Bronchial epithelial cell (primary cell): ENCODE measurements around the gene INPP5B. TPM values are rescaled to one million over a fixed set of nuclear protein-coding genes. Genes with fewer than 3 reads are reported as not detected.

Experiments
- DNase-seq: peaks from one replicate; pipeline ENCODE4 v3.0.0-alpha.2; 2010; ENCODE audit warnings: low read depth
- FAIRE-seq: peaks from 2 replicates; lab custom pipeline; 2011; peaks lifted over from hg19 to GRCh38; lab: Jason Lieb, UNC
- H3K27me3 ChIP-seq: 2 replicates; pipeline ENCODE4 v1.5.1; 2011; ENCODE audit warnings: low read length; ENCODE audit not compliant: control insufficient read depth, insufficient read depth
- H3K36me3 ChIP-seq: 2 replicates; pipeline ENCODE4 v1.5.1; 2011; ENCODE audit warnings: low read length; ENCODE audit not compliant: control insufficient read depth, insufficient read depth
- H3K4me3 ChIP-seq: 2 replicates; pipeline ENCODE4 v1.5.1; 2011; ENCODE audit warnings: mild to moderate bottlenecking, low read depth, low read length, control low read depth
- total RNA-seq: library from RNA; depleted of rRNA; stranded (reverse); fragments of >200 nt; gene quantifications from 2 replicates; pipeline ENCODE4 v1.2.1, GENCODE V29; 2014
- TF ChIP-seq, protein P1 (sequence below): IDR thresholded peaks from 2 replicates; pipeline ENCODE4 v1.5.1; 2011; ENCODE audit warnings: mild to moderate bottlenecking, moderate library complexity, low read length, control low read depth, inconsistent platforms; ENCODE audit not compliant: insufficient read depth, severe bottlenecking

Gene INPP5B
- total RNA-seq, 1 donor from 2014 or later = 8.4 TPM

DNA sequence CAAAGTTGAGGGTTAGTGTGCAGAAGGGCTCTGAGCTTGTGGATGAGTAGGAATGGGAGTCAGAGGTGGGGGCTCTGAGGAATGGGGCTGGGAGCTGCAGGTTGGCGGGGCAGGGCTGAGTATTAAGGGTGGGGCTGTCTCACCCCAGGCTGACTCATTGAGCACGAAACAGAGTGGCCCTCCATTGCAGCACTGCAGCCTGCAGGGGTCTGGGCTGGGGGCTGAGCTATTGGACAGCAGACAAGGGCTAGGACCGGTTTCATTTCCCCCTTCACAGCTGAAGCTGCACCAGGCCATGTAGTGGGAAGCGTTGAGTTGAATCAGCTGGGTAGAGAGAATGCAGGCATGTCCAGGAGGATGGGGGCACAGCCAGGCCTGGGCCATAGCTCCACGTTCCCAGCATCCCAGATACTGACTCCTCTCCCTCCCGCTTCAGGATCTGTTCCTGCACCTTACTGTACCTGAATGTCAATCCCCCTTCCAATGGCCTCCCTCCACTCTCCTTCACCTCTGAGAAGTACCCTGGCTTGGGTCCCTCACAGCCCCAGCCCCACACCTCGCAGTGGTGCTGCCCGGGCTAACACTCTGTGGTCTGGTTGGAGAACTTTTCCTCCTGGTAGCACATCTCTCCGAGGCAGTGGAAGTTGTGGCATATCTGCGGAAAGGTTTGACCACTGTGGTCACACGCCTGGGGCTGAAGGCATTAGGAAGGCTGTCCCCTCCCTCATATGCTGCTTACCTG, 4.4 kb upstream of the INPP5B start:
- H3K36me3 ChIP-seq = no peaks in the 10 kb centered on the region
- no peaks in the 10 kb centered on the region for H3K27me3 ChIP-seq
- peak; percentile 10 for DNase-seq
- FAIRE-seq = no peak
- no peak overlapping the region for H3K4me3 ChIP-seq
- TF ChIP-seq, protein P1, sequence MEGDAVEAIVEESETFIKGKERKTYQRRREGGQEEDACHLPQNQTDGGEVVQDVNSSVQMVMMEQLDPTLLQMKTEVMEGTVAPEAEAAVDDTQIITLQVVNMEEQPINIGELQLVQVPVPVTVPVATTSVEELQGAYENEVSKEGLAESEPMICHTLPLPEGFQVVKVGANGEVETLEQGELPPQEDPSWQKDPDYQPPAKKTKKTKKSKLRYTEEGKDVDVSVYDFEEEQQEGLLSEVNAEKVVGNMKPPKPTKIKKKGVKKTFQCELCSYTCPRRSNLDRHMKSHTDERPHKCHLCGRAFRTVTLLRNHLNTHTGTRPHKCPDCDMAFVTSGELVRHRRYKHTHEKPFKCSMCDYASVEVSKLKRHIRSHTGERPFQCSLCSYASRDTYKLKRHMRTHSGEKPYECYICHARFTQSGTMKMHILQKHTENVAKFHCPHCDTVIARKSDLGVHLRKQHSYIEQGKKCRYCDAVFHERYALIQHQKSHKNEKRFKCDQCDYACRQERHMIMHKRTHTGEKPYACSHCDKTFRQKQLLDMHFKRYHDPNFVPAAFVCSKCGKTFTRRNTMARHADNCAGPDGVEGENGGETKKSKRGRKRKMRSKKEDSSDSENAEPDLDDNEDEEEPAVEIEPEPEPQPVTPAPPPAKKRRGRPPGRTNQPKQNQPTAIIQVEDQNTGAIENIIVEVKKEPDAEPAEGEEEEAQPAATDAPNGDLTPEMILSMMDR = no peak

DNA sequence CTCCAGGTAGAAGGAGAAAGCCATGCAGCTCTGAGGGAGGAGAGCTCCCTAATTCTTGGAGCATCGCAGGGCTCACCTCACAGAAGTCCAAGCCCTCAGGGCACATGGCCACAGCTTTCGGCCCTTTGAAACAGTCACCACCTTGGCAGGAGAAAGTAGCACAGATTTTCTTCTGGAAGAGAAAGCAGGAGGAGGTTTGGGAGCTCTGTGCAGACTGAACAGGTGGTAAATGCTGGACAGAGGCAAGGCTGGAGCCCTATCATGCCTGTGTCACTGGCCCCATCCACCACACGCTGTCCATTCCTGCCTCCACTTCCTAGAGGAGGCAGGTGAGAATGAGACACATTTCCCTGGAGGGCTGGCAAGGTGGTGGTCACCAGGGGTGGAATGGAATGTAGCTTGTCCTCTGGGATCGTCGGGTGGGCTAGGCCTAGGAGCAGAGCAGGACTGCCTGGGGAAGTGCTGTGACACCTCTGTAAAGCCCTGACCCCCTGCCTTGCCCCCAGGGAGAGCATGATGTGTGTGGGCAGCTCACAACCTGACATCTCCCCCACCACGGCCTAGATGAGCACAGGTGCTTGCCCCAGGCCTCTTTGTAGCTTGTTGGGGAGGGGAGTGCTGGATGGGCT, 2.8 kb upstream of the INPP5B start:
- DNase-seq = no peak
- Histone ChIP-seq H3K36me3 (no peaks in the 10 kb centered on the region), H3K27me3 (no peaks in the 10 kb centered on the region), H3K4me3 (no peak overlapping the region)
- FAIRE-seq = no peak
- TF ChIP-seq, protein P1 = no peak

DNA sequence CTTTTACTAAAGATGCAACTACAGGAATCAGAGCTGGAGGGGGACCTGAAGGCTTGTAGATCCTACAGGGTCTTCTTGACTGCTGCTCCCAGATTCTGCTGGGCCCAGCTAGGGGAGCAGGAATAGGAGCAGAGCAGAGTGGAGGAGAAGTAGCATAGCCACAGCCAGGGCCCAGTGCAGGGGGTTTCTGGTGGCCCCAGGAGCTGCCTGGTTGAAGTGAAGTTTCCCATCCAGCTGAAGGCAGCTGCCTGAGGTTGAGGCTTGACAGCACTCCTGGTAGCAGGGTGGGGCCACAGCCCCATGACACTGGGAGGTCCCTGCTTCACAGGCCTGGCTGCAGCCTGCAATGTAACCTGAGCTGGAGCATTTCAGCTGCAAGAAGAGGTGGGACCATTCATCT, 2.0 kb upstream of the INPP5B start:
- FAIRE-seq = no peak
- DNase-seq = no peak
- TF ChIP-seq, protein P1 = no peak
- Histone ChIP-seq H3K36me3 (no peaks in the 10 kb centered on the region), H3K27me3 (no peaks in the 10 kb centered on the region), H3K4me3 (no peak overlapping the region)

DNA sequence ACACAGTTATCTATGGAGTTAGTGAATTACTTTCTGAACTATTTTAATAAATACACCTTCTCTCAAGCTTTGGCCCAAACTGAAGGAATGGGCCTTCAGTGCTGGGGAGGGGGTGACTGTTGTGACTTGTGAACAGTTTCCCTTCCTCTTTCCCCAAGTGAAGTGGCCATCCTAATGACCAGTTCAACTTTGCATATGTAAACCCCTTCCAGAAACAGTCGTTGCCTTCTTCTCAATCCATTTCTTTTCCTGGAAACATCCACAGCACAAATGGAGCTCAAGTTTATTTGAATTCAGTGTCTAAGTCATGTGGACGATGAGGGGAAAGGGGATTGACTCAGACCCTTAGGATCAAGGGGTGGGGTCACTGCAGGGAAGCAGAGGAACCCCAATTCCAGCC, 1.3 kb upstream of the INPP5B start:
- Histone ChIP-seq H3K4me3 (no peak overlapping the region), H3K36me3 (no peaks in the 10 kb centered on the region), H3K27me3 (no peaks in the 10 kb centered on the region)
- DNase-seq (no peak), FAIRE-seq (no peak)
- TF ChIP-seq, protein P1 = no peak

DNA sequence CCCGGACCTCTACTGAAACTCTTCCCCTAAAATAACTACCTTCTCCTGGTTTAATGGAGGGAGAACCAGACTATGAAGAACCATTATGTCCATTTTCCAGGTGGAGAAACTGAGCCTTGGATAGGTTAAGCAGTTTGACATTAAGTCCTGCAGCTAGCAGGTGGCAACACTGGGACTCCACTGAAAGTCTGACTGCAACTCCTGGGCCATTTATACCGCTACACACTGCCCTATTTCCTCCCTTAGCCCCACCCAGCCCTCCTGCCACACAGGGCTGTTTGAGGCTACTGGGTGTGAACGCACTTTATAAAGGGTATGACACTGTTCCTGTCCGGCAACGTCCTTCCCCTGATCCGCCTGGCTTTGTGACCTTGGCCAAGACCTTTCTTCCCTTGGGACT, 511 bp upstream of the INPP5B start:
- TF ChIP-seq, protein P1 = no peak
- Histone ChIP-seq H3K4me3 (no peak overlapping the region), H3K36me3 (no peaks in the 10 kb centered on the region), H3K27me3 (no peaks in the 10 kb centered on the region)
- FAIRE-seq (no peak), DNase-seq (no peak)
